Activated naive CD8-positive, alpha-beta T cell treated with anti-CD3 and anti-CD28 coated beads, Interleukin-2, amount 10 ng/mL, durations not matched to agents 7 days and 5 days (primary cell): ENCODE results near the gene ZNF280C. TPM values are rescaled to one million over a fixed set of nuclear protein-coding genes. Genes with fewer than 3 reads are reported as not detected.
"Not testable (repeated sequence)": the region's sequence is repeated elsewhere in the genome, so short reads cannot be mapped to it uniquely, and the experiment has no call there.

Experiments used
- ATAC-seq: fragments of 150-1000 bp; cut with Tn5 transposase; one replicate; pipeline ENCODE4 v1.10.0; 2021; ENCODE audit warnings: low read depth, moderate library complexity
- POLR2A ChIA-PET: fragments of 350-600 bp; sonication (Branson Sonifier 250); formaldehyde crosslinking; loops from one replicate; lab custom pipeline; 2021; ENCODE audit warnings: antibody characterized with exemption; lab: Charles Lee
- DNase-seq: peaks from one replicate; pipeline ENCODE4 v3.0.0; 2021
- H3K27ac Mint-ChIP-seq: one replicate; pipeline ENCODE4 v1.8.0; 2022; ENCODE audit warnings: mild to moderate bottlenecking, mixed read lengths
- H3K27me3 Mint-ChIP-seq: one replicate; pipeline ENCODE4 v1.8.0; 2022; ENCODE audit warnings: mild to moderate bottlenecking, moderate library complexity, mixed read lengths
- H3K36me3 Mint-ChIP-seq: one replicate; pipeline ENCODE4 v1.8.0; 2021; ENCODE audit warnings: mild to moderate bottlenecking, mixed read lengths
- H3K4me1 Mint-ChIP-seq: one replicate; pipeline ENCODE4 v1.8.0; 2021; ENCODE audit warnings: mixed read lengths
- H3K4me3 Mint-ChIP-seq: one replicate; pipeline ENCODE4 v1.8.0; 2022; ENCODE audit warnings: mild to moderate bottlenecking, moderate library complexity, mixed read lengths
- H3K9me3 Mint-ChIP-seq: one replicate; pipeline ENCODE4 v1.8.0; 2021; ENCODE audit warnings: mixed read lengths
- total RNA-seq, 2 experiments: library from RNA; stranded (reverse); gene quantifications; one replicate each; pipeline ENCODE4 v1.2.3, GENCODE V29; 2021

Gene ZNF280C
- total RNA-seq, 2 experiments from 2014 or later, result 5.0 to 5.6 TPM

GRCh38 chrX:130246084-130246483, 22.6 kb downstream of the ZNF280C start:
- H3K27ac Mint-ChIP-seq, result no peak overlapping the region
- ATAC-seq (no peak), DNase-seq (no peak)
- no peaks in the 10 kb centered on the region for H3K27me3 Mint-ChIP-seq
- no peaks in the 10 kb centered on the region for H3K9me3 Mint-ChIP-seq
- H3K4me3 Mint-ChIP-seq, result no peak overlapping the region
- POLR2A ChIA-PET, result no interaction called here
- peaks cover 9% of the 10 kb centered on the region for H3K4me1 Mint-ChIP-seq
- H3K36me3 Mint-ChIP-seq, result peaks cover 12% of the 10 kb centered on the region

GRCh38 chrX:130245441-130245840, 23.3 kb downstream of the ZNF280C start:
- H3K4me3 Mint-ChIP-seq, result no peak overlapping the region
- no peaks in the 10 kb centered on the region for H3K27me3 Mint-ChIP-seq
- ATAC-seq (no peak), DNase-seq (no peak)
- no peak overlapping the region for H3K27ac Mint-ChIP-seq
- peaks cover 12% of the 10 kb centered on the region for H3K36me3 Mint-ChIP-seq
- peaks cover 9% of the 10 kb centered on the region for H3K4me1 Mint-ChIP-seq
- H3K9me3 Mint-ChIP-seq, result no peaks in the 10 kb centered on the region
- POLR2A ChIA-PET, result no interaction called here

GRCh38 chrX:130231184-130231583, 37.5 kb downstream of the ZNF280C start:
- H3K9me3 Mint-ChIP-seq, POLR2A ChIA-PET, H3K4me3 Mint-ChIP-seq, H3K27me3 Mint-ChIP-seq, ATAC-seq, H3K27ac Mint-ChIP-seq, DNase-seq, H3K4me1 Mint-ChIP-seq: not testable (repeated sequence)
- H3K36me3 Mint-ChIP-seq, result peaks cover 11% of the 10 kb centered on the region

- no peak for ATAC-seq
- Mint-ChIP-seq H3K4me3 (no peak overlapping the region), H3K27me3 (no peaks in the 10 kb centered on the region), H3K27ac (no peak overlapping the region), H3K9me3 (no peaks in the 10 kb centered on the region), H3K36me3 (peaks cover 9% of the 10 kb centered on the region), H3K4me1 (no peaks in the 10 kb centered on the region)
- POLR2A ChIA-PET, result no interaction called here
- no peak for DNase-seq
Observed at GRCh38 chrX:130228871-130229270, 39.8 kb downstream of the ZNF280C start.

GRCh38 chrX:130224810-130225209, 43.9 kb downstream of the ZNF280C start:
- Mint-ChIP-seq H3K27ac (no peak overlapping the region), H3K36me3 (peaks cover 4% of the 10 kb centered on the region), H3K4me1 (no peaks in the 10 kb centered on the region), H3K4me3 (no peak overlapping the region), H3K27me3 (no peaks in the 10 kb centered on the region), H3K9me3 (no peaks in the 10 kb centered on the region)
- no peak for ATAC-seq
- no peak for DNase-seq
- POLR2A ChIA-PET, result no interaction called here

GRCh38 chrX:130216320-130216719, 52.4 kb downstream of the ZNF280C start:
- DNase-seq (no peak), ATAC-seq (no peak)
- H3K27me3 Mint-ChIP-seq, result no peaks in the 10 kb centered on the region
- no peak overlapping the region for H3K27ac Mint-ChIP-seq
- peaks cover 8% of the 10 kb centered on the region for H3K4me1 Mint-ChIP-seq
- H3K36me3 Mint-ChIP-seq, result peaks cover 15% of the 10 kb centered on the region
- H3K9me3 Mint-ChIP-seq, result no peaks in the 10 kb centered on the region
- no peak overlapping the region for H3K4me3 Mint-ChIP-seq
- POLR2A ChIA-PET, result no interaction called here

GRCh38 chrX:130213376-130213775, 55.3 kb downstream of the ZNF280C start:
- H3K27me3 Mint-ChIP-seq, result no peaks in the 10 kb centered on the region
- H3K36me3 Mint-ChIP-seq, result peaks cover 19% of the 10 kb centered on the region
- POLR2A ChIA-PET, result no interaction called here
- no peak overlapping the region for H3K27ac Mint-ChIP-seq
- DNase-seq (no peak), ATAC-seq (no peak)
- H3K9me3 Mint-ChIP-seq, result no peaks in the 10 kb centered on the region
- peaks cover 4% of the 10 kb centered on the region for H3K4me1 Mint-ChIP-seq
- no peak overlapping the region for H3K4me3 Mint-ChIP-seq

- no peaks in the 10 kb centered on the region for H3K9me3 Mint-ChIP-seq
- ATAC-seq, result no peak
- POLR2A ChIA-PET, result interaction anchor here (0.7 kb wide), 1 partner anchor 29 kb away, joined by 3 read pairs; no protein-coding TSS in a partner anchor
- H3K4me1 Mint-ChIP-seq, result peaks cover 4% of the 10 kb centered on the region
- peaks cover 21% of the 10 kb centered on the region for H3K36me3 Mint-ChIP-seq
- no peak overlapping the region for H3K4me3 Mint-ChIP-seq
- no peaks in the 10 kb centered on the region for H3K27me3 Mint-ChIP-seq
- no peak for DNase-seq
- H3K27ac Mint-ChIP-seq, result peak overlapping the region; percentile 38
Observed at GRCh38 chrX:130212371-130212770, 56.3 kb downstream of the ZNF280C start.

- ATAC-seq (no peak), DNase-seq (no peak)
- no peaks in the 10 kb centered on the region for H3K9me3 Mint-ChIP-seq
- H3K4me1 Mint-ChIP-seq, result peaks cover 4% of the 10 kb centered on the region
- POLR2A ChIA-PET, result interaction anchor here (0.7 kb wide), 1 partner anchor 30 kb away, joined by 3 read pairs; no protein-coding TSS in a partner anchor
- H3K36me3 Mint-ChIP-seq, result peaks cover 19% of the 10 kb centered on the region
- no peak overlapping the region for H3K4me3 Mint-ChIP-seq
- no peaks in the 10 kb centered on the region for H3K27me3 Mint-ChIP-seq
- no peak overlapping the region for H3K27ac Mint-ChIP-seq
Observed at GRCh38 chrX:130211415-130212186, 57.1 kb downstream of the ZNF280C start.

- Mint-ChIP-seq H3K27me3 (no peaks in the 10 kb centered on the region), H3K36me3 (peaks cover 3% of the 10 kb centered on the region), H3K9me3 (no peaks in the 10 kb centered on the region), H3K4me3 (no peak overlapping the region), H3K4me1 (no peaks in the 10 kb centered on the region), H3K27ac (no peak overlapping the region)
- no peak for ATAC-seq
- no peak for DNase-seq
- POLR2A ChIA-PET, result no interaction called here
Observed at GRCh38 chrX:130204647-130205046, 64.1 kb downstream of the ZNF280C start.

GRCh38 chrX:130197464-130197863, 71.2 kb downstream of the ZNF280C start:
- no peak overlapping the region for H3K4me3 Mint-ChIP-seq
- POLR2A ChIA-PET, result no interaction called here
- no peaks in the 10 kb centered on the region for H3K36me3 Mint-ChIP-seq
- H3K9me3 Mint-ChIP-seq, result no peaks in the 10 kb centered on the region
- no peak overlapping the region for H3K27ac Mint-ChIP-seq
- peaks cover under 1% of the 10 kb centered on the region for H3K4me1 Mint-ChIP-seq
- ATAC-seq (no peak), DNase-seq (no peak)
- no peaks in the 10 kb centered on the region for H3K27me3 Mint-ChIP-seq

- H3K4me3 Mint-ChIP-seq, result no peak overlapping the region
- DNase-seq (no peak), ATAC-seq (no peak)
- no peaks in the 10 kb centered on the region for H3K9me3 Mint-ChIP-seq
- no peaks in the 10 kb centered on the region for H3K27me3 Mint-ChIP-seq
- POLR2A ChIA-PET, result no interaction called here
- H3K36me3 Mint-ChIP-seq, result no peaks in the 10 kb centered on the region
- H3K27ac Mint-ChIP-seq, result no peak overlapping the region
- peaks cover 3% of the 10 kb centered on the region for H3K4me1 Mint-ChIP-seq
Observed at GRCh38 chrX:130196466-130196865, 72.2 kb downstream of the ZNF280C start.

GRCh38 chrX:130190801-130191200, 77.9 kb downstream of the ZNF280C start:
- Mint-ChIP-seq H3K4me1 (peaks cover 6% of the 10 kb centered on the region), H3K4me3 (no peak overlapping the region), H3K27me3 (no peaks in the 10 kb centered on the region), H3K36me3 (no peaks in the 10 kb centered on the region), H3K9me3 (no peaks in the 10 kb centered on the region), H3K27ac (no peak overlapping the region)
- ATAC-seq, result no peak
- DNase-seq, result no peak
- POLR2A ChIA-PET, result interaction anchor here (1.1 kb wide), 1 partner anchor 19 kb away, joined by 4 read pairs; the partner anchor contains the start of gene RAB33A

- DNase-seq, result no peak
- H3K27ac Mint-ChIP-seq, result no peak overlapping the region
- POLR2A ChIA-PET, result interaction anchor here (0.6 to 1.7 kb wide), 4 partner anchors 13 to 271 kb away, joined by 3 to 4 read pairs (median 3); no protein-coding TSS in a partner anchor
- H3K9me3 Mint-ChIP-seq, result no peaks in the 10 kb centered on the region
- peaks cover 13% of the 10 kb centered on the region for H3K4me1 Mint-ChIP-seq
- peaks cover 7% of the 10 kb centered on the region for H3K36me3 Mint-ChIP-seq
- H3K4me3 Mint-ChIP-seq, result no peak overlapping the region
- no peaks in the 10 kb centered on the region for H3K27me3 Mint-ChIP-seq
- ATAC-seq, result no peak
Observed at GRCh38 chrX:130186651-130187050, 82.0 kb downstream of the ZNF280C start.
